Measurements from ENCODE around the gene B3GAT2. TPM values are rescaled to one million over a fixed set of nuclear protein-coding genes. Genes with fewer than 3 reads are reported as not detected.

Gene B3GAT2
- total RNA-seq, 3 donors from 2014 or later = 0.13 TPM; not detected in 2

DNA sequence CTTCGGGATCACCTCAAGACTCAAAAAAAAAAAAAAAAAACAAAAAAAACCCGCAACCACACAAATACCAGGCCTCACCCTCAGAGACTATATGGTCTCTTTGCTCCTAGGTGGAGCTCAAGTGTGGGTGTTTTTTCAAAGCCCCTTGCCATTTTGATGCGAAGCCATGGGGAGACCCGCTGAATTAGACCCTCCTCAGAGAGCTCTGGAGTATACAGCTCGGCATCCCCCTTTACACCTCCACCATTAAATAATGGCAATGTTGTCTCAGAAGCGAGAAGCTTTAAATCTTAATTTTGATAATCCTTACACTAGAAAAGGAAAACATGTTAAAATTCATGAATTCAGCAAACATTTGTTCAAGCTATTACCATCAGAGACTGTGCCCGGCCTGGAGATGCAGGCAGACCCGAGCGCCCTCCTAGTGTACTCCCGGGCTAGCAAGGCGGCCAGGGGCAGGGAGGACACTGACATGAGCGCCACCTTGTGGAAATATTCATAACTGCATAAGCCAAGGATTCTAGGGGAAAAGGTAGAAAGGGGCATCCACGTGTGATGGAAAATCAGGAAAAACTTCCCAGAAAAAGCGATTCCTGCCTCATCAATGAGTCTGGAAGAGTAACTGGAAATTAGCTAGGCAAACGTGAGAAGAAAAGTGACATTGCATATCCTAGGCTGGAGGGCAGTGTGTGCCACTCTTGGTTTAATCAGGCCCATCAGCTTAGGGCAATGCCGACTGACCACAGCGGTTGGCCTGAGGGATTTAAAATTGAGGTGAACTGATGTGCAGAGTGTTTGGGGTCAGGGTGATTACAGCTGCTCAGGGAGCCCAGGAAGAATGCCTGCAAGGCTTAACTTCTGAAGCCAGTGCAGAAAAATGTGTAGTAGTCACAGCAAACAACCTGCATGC lies 72.5 kb downstream of the B3GAT2 start:
- ATAC-seq = peak; percentile 84
- no peaks in the 10 kb centered on the region for H3K4me1 ChIP-seq (ENCODE audit: low read depth)
- DNase-seq = peak in 2 of 3 donors; percentile 45 to 81
- H3K4me3 ChIP-seq = no peak overlapping the region
- no peaks in the 10 kb centered on the region for H3K36me3 ChIP-seq (ENCODE audit: low read depth)
- intact Hi-C loops (cut with DNase I, micrococcal nuclease) = loop anchor here in 1 of 2 donors (5.0 kb wide), 1 partner anchor 177 kb away; no protein-coding TSS in a partner anchor
- H3K9me3 ChIP-seq = no peaks in the 10 kb centered on the region
- TF ChIP-seq, protein P1, sequence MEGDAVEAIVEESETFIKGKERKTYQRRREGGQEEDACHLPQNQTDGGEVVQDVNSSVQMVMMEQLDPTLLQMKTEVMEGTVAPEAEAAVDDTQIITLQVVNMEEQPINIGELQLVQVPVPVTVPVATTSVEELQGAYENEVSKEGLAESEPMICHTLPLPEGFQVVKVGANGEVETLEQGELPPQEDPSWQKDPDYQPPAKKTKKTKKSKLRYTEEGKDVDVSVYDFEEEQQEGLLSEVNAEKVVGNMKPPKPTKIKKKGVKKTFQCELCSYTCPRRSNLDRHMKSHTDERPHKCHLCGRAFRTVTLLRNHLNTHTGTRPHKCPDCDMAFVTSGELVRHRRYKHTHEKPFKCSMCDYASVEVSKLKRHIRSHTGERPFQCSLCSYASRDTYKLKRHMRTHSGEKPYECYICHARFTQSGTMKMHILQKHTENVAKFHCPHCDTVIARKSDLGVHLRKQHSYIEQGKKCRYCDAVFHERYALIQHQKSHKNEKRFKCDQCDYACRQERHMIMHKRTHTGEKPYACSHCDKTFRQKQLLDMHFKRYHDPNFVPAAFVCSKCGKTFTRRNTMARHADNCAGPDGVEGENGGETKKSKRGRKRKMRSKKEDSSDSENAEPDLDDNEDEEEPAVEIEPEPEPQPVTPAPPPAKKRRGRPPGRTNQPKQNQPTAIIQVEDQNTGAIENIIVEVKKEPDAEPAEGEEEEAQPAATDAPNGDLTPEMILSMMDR (IDR thresholded peaks at IDR 0.05) = peak; percentile 82

- TF ChIP-seq, protein P1 (IDR thresholded peaks at IDR 0.05) = no peak
- Histone ChIP-seq H3K4me1 (ENCODE audit: low read depth) (no peaks in the 10 kb centered on the region), H3K4me3 (no peak overlapping the region), H3K9me3 (no peaks in the 10 kb centered on the region), H3K36me3 (ENCODE audit: low read depth) (no peaks in the 10 kb centered on the region)
- DNase-seq (no peak), ATAC-seq (no peak)
- intact Hi-C loops (cut with DNase I, micrococcal nuclease) = no loop called here
Measured at GRCh38 chr6:70879496-70879895, 77.4 kb downstream of the B3GAT2 start.

DNA sequence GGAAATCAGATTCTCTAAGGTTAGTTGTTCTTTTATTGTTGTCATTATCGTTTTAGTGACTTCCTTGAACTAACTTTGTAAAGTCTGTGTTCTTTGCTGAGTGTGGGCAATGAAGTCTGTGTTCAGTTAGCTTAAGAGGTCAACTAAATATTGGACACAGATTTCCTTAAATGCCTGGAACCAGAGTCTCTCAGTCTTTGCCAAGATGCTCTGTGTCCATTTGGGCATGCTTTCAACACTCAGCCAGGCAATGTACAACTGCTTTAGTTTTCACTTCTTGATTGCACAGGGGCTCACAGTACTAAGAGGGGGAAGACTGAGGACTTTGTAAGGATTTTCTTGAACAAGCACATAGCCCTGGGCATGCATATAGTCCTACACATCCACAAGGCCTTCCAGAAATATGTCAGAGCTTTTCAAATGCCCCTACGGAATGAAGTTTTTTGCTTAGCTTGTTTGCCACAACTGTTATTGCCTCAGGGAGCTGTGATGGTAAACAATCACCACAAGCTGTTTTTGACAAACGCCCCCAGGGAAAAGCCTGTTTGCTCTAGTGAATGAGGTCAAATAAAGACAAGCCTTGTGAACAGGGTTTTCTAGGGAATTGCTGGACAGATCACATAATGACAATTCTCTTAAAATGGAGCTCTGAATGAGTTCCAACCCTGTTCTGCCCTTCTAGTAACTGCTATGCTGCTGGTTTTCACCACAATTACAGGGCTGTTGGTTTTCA lies 82.5 kb downstream of the B3GAT2 start:
- intact Hi-C loops (cut with DNase I, micrococcal nuclease) = no loop called here
- Histone ChIP-seq H3K4me3 (no peak overlapping the region), H3K9me3 (peaks cover 10% of the 10 kb centered on the region), H3K4me1 (ENCODE audit: low read depth) (no peaks in the 10 kb centered on the region), H3K36me3 (ENCODE audit: low read depth) (no peaks in the 10 kb centered on the region)
- TF ChIP-seq, protein P1 (IDR thresholded peaks at IDR 0.05) = no peak
- ATAC-seq (no peak), DNase-seq (no peak)

DNA sequence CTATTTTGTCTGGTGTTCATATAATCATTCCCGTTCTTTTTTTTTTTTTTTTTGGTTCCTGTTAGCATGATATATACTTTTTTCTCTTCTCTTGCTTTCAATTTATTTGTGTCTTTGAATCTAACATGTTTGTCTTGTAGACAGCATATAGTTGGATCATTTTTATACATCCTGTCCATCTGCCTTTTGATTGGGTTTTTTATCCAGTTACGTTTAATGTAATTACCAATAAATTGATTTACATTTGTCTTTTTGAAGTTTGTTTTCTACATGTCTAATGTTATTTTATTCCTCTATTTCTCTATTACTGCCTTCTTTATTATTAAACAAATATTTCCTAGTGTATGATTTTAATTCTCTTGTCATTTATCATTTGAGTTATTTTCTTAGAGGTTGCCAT lies 84.4 kb downstream of the B3GAT2 start:
- Histone ChIP-seq H3K9me3 (peaks cover 10% of the 10 kb centered on the region), H3K4me3 (no peak overlapping the region), H3K4me1 (ENCODE audit: low read depth) (no peaks in the 10 kb centered on the region), H3K36me3 (ENCODE audit: low read depth) (no peaks in the 10 kb centered on the region)
- intact Hi-C loops (cut with DNase I, micrococcal nuclease) = no loop called here
- no peak for ATAC-seq
- DNase-seq = no peak
- TF ChIP-seq, protein P1 (IDR thresholded peaks at IDR 0.05) = no peak

DNA sequence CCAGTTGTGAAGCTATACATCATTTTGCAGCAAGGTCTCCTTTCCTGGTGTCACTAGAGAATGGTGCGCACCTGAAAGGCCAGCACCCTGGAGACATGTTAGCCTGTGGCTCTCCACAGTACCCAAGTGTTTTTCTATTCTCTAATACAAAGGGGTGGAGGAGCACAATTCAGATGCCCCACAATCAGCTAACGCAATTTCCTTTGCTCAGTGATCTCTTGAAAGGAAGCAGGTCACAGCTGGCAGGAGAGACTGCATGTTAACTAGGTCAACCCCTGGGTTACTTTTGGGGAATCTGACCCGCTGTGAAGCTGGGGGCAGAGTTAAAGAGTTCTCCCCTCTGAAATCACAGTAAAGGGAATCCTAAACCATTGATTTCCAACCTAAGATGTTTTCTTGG lies 92.5 kb downstream of the B3GAT2 start:
- Histone ChIP-seq H3K9me3 (no peaks in the 10 kb centered on the region), H3K4me1 (ENCODE audit: low read depth) (no peaks in the 10 kb centered on the region), H3K4me3 (no peak overlapping the region), H3K36me3 (ENCODE audit: low read depth) (no peaks in the 10 kb centered on the region)
- intact Hi-C loops (cut with DNase I, micrococcal nuclease) = no loop called here
- DNase-seq (no peak), ATAC-seq (no peak)
- TF ChIP-seq, protein P1 (IDR thresholded peaks at IDR 0.05) = no peak
